ENCODE data around the gene OSBP2.
"Not testable (repeated sequence)": the region's sequence is repeated elsewhere in the genome, so short reads cannot be mapped to it uniquely, and the experiment has no call there.

The OSBP2 gene

DNA sequence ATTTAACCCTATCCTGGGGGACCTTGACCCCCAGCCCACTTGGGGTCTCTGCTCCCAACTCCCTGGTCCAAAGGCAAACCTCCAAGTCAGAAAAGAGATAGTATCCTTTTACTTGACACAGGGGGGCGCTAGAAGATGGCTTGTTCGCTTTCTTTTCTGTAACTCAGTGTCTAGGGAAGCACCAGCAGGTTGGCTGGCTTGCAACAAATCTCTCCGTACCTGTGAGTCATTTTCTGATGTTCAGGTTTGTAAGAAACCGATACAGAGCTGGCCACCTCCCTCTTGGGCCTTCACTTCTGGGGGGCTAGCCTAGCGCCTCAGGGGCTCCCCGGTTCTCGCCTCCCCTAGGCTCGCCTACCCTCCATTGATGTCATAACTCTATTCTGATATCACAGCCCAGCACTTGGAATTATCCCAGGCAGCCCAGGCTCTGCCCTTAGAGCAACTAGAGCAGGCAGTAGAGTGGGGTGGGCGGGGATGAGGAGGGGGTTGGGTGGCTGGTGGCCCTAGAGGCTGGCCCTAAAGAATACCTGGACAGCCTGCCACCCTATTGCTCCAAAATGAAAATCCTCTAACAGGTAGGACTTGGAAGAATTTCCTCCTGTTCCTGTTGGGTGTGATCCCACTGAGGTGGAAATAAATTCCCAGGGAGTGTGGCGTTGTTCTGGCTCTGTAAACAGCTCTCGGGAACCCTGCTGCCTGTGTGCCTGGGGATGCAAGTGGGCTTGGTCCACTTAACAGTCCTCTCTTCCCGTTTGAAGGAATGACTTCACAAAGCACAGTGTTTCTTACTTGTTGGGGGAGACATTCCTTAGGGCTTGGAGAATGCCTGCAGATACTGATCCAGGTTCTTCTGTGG is 69.4 kb downstream of the OSBP2 start:
- peak; percentile 51 for DNase-seq (ENCODE audit: low read depth)

GRCh38 chr22:30767661-30768060 is 73.0 kb downstream of the OSBP2 start:
- no peak for DNase-seq (ENCODE audit: low read depth)

GRCh38 chr22:30770716-30771115 is 76.0 kb downstream of the OSBP2 start:
- no peak for DNase-seq (ENCODE audit: low read depth)

GRCh38 chr22:30773919-30774318 is 79.2 kb downstream of the OSBP2 start:
- DNase-seq (ENCODE audit: low read depth) = no peak

- DNase-seq (ENCODE audit: low read depth) = no peak
These were observed 79.9 kb downstream of the OSBP2 start for GRCh38 chr22:30774566-30774965.

- no peak for DNase-seq (ENCODE audit: low read depth)
These were observed 81.8 kb downstream of the OSBP2 start for GRCh38 chr22:30776476-30776875.

DNA sequence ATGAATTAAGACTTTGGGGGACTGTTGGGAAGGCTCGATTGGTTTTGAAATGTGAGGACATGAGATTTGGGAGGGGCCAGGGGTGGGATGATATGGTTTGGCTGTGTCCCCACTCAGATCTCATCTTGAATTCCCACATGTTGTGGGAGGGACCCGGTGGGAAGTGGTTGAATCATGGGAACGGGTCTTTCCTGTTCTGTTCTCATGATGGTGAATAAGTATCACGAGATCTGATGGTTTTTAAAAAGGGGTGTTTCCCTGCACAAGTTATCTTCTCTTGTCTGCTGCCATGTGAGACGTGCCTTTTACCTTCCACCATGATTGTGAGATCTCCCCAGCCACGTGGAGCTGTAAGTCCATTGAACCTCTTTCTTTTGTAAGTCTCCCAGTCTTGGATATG is 82.5 kb downstream of the OSBP2 start:
- not testable (repeated sequence) for DNase-seq (ENCODE audit: low read depth)

DNA sequence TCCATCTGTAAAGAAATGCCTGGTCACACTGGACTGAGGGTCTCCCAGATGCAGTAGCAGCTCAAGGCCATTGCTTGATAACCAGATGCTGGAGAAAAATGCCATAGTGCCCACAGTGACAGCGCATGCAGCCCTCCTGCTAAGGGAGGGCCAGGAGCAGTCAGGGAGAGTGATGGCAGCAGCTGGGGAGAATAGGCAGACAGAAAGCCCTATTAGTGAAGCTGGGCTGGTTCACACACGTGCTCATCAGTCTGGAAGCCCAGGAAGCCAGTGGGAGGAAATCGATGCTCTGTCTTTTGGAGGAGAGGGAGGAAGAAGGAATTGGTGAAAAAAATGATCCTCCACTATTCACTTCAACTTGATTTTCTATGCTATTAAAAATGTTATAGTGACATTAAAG is 82.9 kb downstream of the OSBP2 start:
- no peak for DNase-seq (ENCODE audit: low read depth)

DNA sequence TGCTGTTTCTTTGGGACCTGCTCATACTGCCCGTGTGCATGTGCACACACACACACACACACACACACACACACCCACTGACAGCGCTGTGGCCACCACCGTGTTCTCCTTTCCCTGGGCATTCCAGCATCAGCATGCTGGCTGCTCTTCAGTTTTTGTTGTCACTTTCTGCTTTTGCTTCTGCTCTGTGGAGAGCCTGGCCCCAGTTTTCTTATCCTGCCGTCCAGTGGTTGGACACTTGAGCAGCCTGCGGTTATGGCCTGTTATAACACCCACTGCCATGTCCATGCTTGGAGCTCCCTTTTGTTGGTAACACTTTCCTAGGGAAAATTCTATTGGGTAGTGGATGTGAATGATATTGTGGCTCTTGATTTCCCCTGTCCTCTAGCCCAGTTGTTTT is 83.6 kb downstream of the OSBP2 start:
- no peak for DNase-seq (ENCODE audit: low read depth)

DNA sequence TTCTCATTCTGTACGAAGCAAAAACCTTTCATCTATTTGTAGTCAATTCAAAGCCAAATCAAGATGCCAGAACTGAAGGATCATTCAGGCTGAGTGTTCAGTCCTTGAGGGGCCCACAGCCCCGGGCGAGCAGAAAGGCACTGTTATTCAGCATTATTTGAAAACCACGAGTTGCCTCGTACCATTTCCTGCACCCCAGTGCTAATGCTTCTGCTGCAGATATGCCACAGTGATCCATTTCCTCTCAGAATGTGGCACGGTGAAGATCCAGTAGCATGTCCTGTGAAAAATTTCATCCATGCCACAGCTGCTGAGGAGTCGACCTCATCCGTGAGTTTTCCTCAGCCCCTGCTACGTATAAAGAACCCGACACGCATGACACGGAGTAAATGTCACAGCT is 85.4 kb downstream of the OSBP2 start:
- DNase-seq (ENCODE audit: low read depth) = no peak

DNA sequence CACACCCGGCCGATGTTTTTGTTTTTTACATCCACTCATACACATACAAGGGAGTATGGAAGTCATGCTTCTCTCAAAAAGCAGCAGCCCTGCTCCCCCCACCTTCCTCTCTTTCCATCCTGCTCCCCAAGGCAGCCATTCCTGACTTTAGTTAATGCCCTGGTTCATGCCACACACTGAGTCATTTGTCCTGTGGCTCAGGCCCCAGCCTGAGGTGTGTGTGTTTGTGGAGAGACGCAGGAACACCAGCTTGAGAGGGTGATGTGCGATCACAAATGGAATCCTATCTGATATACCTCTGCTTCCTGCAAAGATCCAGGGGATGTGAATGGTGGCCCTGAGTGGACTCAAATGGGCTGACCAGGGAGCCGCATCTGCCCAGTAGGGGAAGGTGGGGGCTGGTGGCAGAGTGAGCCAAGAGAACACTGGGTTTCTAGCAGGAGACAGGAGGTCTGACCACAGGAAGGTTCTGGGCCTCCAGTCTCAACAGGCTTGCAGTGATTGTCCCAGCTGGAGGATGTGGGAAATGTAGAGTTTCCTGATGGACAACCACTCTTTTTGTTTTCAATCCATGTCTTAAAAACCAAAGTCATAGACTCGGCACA is 86.7 kb downstream of the OSBP2 start:
- no peak for DNase-seq (ENCODE audit: low read depth)

DNA sequence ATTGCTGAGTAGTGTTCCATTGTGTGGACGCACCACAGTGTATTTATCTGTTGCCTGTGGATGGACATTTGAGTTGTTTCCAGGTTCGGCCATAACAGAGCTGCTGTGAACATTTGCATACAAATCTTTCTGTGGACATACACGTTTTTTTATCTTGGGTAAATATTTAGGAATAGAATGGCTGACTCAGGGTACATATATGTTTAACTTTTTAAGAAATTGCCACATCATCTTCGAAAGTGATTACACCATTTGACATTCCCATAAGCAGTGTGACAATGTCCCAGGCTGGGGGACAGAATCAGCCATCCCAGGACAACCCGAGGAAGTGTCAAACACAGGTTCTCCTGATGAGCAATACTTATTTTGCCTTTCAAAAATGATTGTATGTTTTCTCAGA is 87.9 kb downstream of the OSBP2 start:
- DNase-seq (ENCODE audit: low read depth) = no peak

- no peak for DNase-seq (ENCODE audit: low read depth)
These were observed 88.3 kb downstream of the OSBP2 start for GRCh38 chr22:30783021-30783420.

- no peak for DNase-seq (ENCODE audit: low read depth)
These were observed 90.9 kb downstream of the OSBP2 start for GRCh38 chr22:30785527-30785926.

DNA sequence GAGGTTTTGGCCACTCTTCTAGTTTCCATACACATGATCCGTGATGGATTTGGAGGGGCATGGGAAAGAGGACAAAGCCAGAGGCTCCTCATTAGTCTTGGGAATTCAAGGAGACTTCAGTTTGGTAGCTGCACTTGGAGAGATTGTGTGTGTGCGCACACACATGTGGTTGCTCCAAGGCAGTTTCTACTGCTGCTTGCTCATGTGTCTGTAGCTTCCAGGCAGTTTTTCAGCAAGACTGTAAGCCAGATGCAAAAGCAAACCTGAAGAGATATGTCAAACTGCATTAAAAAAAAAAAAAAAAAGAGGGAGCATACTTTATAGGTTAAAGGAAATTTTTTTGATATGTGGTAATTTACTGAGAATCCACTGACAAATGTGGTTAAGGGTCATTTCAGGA is 95.7 kb downstream of the OSBP2 start:
- DNase-seq (ENCODE audit: low read depth) = no peak

DNA sequence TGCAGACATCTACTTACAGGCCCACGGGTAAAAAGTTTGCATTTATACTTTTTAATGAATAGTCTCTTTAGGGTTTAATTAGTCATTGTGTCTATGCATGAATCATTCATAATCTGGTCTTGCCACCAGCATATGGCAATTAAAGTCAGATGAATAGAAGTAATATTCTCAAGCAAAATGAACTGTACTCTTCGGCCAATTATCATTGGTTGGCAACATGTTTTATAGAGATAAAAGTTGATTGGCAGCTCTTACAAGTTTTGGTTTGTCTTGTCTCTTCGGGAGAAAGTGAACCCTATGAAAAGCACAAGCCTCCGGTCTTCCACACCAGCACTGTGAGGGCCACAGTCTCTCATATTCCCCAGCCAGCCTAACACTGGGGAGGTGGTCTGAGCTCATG is 97.8 kb downstream of the OSBP2 start:
- no peak for DNase-seq (ENCODE audit: low read depth)

DNA sequence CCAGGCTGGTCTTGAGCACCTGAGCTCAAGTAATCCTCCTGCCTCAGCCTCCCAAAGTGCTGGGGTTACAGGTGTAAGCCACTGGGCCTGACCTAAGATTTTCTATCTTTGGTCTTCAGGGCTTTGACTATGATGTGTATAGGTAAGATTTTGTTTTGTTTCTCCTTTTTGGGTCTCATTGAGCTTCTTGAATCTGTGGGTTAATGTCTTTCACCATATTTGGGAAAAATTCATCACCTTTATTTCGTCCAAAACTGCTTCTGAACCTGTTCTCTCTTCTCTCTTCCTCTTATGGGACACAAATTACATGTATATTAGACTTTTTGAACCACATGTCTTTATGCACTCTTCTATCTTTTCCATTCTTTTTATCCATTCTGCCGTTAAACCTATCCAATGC is 100.4 kb downstream of the OSBP2 start:
- DNase-seq (ENCODE audit: low read depth) = no peak

DNA sequence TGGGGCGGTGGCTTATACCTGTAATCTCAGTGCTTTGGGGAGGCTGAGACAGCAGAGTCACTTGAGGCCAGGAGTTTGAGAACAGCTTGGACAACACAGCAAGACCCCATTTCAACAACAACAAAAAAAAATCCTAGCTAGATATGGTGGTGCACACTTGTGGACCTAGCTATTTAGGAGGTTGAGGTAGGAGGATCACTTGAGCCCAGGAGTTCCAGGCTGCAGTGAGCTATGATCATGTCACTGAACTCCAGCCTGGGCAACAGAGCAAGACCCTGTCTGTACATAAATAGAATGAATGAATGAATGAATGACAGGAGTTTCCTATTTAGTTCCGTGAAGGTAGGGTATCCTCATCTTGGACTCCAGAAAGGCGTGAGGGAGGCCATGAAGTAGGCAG is 107.0 kb downstream of the OSBP2 start:
- no peak for DNase-seq (ENCODE audit: low read depth)

- DNase-seq (ENCODE audit: low read depth) = peak; percentile 84
These were observed 107.8 kb downstream of the OSBP2 start for GRCh38 chr22:30802202-30803166.

DNA sequence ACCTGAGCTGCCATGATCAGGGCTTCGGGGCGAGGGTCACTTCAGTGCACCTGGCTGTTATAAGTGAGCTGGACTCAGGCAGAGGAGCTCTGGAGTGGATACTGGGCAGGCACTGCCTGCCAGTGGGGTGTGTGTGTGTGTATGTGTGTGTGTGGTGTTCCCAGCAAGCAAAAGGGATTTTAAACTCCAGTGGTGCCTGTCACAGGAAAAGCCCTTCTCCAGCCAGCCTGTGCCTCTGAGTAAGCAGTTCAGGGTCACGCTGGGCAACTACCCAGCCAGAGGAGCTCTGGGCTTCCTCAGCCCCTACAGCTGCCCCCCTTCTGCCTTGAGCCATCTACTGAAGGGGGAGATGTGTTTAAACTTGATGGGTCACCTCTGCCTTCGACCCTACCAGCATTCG is 109.0 kb downstream of the OSBP2 start:
- no peak for DNase-seq (ENCODE audit: low read depth)

DNA sequence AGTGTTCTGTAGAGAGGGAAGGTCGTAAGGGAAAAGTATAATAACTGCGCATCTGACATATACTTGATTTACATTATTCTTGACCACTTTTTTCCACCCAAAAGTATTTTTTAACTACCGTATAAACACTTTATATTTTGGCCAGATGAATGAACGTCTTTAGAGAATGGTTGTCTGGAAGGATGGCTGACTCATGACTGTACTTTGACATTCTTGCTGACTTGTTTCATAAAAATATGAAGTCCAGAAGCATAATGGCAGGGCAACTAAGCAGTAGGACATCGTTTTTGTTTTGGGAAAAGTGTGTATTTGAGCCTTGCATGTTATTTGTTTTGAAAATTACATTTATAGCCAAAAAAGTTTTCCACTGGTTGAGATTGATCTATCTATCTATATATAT is 110.0 kb downstream of the OSBP2 start:
- DNase-seq (ENCODE audit: low read depth) = no peak

DNA sequence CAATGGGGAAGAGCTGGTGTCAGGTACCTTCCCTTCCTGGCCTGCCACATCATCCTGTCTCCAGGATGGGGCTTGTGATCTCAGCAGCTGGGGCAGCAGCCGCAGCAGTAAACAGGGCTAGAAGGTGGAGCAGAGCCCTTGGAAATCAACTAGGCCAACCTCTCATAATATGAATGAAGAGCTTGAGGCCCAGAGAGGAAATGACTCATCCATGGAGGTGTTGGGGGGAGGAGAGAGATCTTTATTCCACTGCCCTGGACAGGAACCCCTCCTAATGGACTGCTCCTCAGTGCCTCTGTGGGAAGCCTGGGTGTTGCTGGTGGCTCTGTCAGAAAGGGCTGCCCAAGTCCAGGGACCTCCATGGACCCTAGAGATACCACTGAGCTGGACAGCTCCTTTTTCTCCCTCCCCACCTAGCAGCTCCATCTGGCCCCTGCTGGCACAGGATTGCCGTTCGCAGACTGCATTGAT is 111.8 kb downstream of the OSBP2 start:
- no peak for DNase-seq (ENCODE audit: low read depth)

DNA sequence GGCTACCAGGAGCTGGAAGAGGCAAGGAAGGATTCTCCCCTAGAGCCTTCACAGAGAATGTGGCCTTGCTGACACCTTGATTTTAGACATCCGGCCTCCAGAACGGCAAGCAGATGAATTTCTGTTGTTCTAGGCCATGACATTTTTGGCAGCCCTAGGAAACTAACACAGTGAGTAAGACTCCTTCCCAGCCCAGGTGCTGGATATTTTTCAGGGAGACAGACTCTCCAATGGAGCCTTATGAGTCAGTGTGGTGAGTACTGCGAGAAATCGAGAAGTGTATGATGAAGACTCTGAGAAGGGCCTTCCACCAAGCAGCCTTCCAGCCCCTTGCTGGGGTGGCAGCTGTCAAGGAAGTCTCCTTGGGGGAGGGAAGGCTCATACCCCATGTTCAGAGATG is 114.4 kb downstream of the OSBP2 start:
- DNase-seq (ENCODE audit: low read depth) = no peak

Measured in GM04504 (cell line).